Osteoblast (primary cell): ENCODE results near the gene R3HCC1L. TPM values are rescaled to one million over a fixed set of nuclear protein-coding genes. Genes with fewer than 3 reads are reported as not detected.

Source experiments
- DNase-seq: peaks from one replicate; pipeline ENCODE4 v3.0.0; 2011; ENCODE audit warnings: low spot score, mixed read lengths; ENCODE audit not compliant: insufficient read length; ENCODE audit errors: missing footprints
- H2AFZ ChIP-seq: 2 replicates; pipeline ENCODE4 v1.6.0; 2011; ENCODE audit warnings: mild to moderate bottlenecking, low read length
- H3K27ac ChIP-seq: 2 replicates; pipeline ENCODE4 v1.5.1; 2011; ENCODE audit warnings: mild to moderate bottlenecking, low read depth, low read length, moderate library complexity
- H3K27me3 ChIP-seq: 2 replicates; pipeline ENCODE4 v1.6.0; 2012; ENCODE audit warnings: mild to moderate bottlenecking, control low read depth, inconsistent platforms, low read length, moderate library complexity; ENCODE audit not compliant: insufficient read depth
- H3K36me3 ChIP-seq: 2 replicates; pipeline ENCODE4 v1.5.1; 2011; ENCODE audit warnings: mild to moderate bottlenecking, low read length, control low read depth, moderate library complexity; ENCODE audit not compliant: insufficient read depth
- H3K4me1 ChIP-seq: 2 replicates; pipeline ENCODE4 v1.5.1; 2011; ENCODE audit warnings: mild to moderate bottlenecking, low read length, control low read depth, moderate library complexity; ENCODE audit not compliant: insufficient read depth
- H3K4me2 ChIP-seq: 2 replicates; pipeline ENCODE4 v1.6.0; 2011; ENCODE audit warnings: mild to moderate bottlenecking, low read length; ENCODE audit not compliant: insufficient read depth
- H3K4me3 ChIP-seq: fragments of 200-600 bp; sonication (generic); 3 replicates; pipeline ENCODE4 v1.5.1; 2012; ENCODE audit warnings: mild to moderate bottlenecking, low read length, inconsistent platforms; ENCODE audit not compliant: insufficient read depth
- H3K79me2 ChIP-seq: 2 replicates; pipeline ENCODE4 v1.6.0; 2012; ENCODE audit warnings: mild to moderate bottlenecking, low read length, control low read depth, inconsistent platforms; ENCODE audit not compliant: insufficient read depth
- H3K9me3 ChIP-seq: 2 replicates; pipeline ENCODE4 v1.5.1; 2011; ENCODE audit warnings: low read depth, low read length, control low read depth
- H4K20me1 ChIP-seq: 2 replicates; pipeline ENCODE4 v1.6.0; 2012; ENCODE audit warnings: mild to moderate bottlenecking, low read length, control low read depth; ENCODE audit not compliant: insufficient read depth
- total RNA-seq: library from RNA; depleted of rRNA; stranded (reverse); fragments of >200 nt; gene quantifications from 2 replicates; pipeline ENCODE4 v1.2.3, GENCODE V29; 2012
- TF ChIP-seq, protein P1 (sequence below): IDR thresholded peaks from 2 replicates; pipeline ENCODE4 v1.5.1; 2011; ENCODE audit warnings: mild to moderate bottlenecking, low read depth, low read length, moderate library complexity; ENCODE audit errors: extremely low read depth

The R3HCC1L gene
- total RNA-seq, 1 donor = 15.9 TPM

DNA sequence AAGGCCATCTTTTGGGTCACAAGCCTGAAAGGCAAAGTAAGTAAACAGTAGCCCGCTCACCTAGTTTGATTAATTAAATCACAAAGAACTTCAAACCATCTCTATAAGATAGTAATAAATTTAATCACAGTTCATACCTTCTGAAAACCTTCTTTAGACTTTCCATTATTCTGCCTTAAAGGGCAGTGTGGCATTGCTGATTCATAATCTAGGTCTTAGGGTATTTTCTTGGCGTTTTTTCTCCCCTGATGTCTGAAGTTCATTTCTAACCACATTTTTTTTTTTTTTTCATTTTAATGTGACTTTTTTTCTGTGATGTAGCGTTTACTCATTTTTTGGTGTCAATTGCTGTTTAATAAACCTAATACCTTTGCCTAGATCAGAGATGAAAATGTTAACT, 106.1 kb downstream of the R3HCC1L start:
- H4K20me1 ChIP-seq = no peaks in the 10 kb centered on the region
- no peak overlapping the region for H3K4me3 ChIP-seq
- H3K36me3 ChIP-seq = peaks cover 19% of the 10 kb centered on the region
- H2AFZ ChIP-seq = no peak overlapping the region
- H3K9me3 ChIP-seq = no peaks in the 10 kb centered on the region
- no peak for DNase-seq
- TF ChIP-seq, protein P1, sequence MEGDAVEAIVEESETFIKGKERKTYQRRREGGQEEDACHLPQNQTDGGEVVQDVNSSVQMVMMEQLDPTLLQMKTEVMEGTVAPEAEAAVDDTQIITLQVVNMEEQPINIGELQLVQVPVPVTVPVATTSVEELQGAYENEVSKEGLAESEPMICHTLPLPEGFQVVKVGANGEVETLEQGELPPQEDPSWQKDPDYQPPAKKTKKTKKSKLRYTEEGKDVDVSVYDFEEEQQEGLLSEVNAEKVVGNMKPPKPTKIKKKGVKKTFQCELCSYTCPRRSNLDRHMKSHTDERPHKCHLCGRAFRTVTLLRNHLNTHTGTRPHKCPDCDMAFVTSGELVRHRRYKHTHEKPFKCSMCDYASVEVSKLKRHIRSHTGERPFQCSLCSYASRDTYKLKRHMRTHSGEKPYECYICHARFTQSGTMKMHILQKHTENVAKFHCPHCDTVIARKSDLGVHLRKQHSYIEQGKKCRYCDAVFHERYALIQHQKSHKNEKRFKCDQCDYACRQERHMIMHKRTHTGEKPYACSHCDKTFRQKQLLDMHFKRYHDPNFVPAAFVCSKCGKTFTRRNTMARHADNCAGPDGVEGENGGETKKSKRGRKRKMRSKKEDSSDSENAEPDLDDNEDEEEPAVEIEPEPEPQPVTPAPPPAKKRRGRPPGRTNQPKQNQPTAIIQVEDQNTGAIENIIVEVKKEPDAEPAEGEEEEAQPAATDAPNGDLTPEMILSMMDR = no peak
- H3K79me2 ChIP-seq = no peaks in the 10 kb centered on the region
- H3K4me1 ChIP-seq = no peaks in the 10 kb centered on the region
- no peaks in the 10 kb centered on the region for H3K27me3 ChIP-seq
- H3K27ac ChIP-seq = no peak overlapping the region
- no peak overlapping the region for H3K4me2 ChIP-seq

DNA sequence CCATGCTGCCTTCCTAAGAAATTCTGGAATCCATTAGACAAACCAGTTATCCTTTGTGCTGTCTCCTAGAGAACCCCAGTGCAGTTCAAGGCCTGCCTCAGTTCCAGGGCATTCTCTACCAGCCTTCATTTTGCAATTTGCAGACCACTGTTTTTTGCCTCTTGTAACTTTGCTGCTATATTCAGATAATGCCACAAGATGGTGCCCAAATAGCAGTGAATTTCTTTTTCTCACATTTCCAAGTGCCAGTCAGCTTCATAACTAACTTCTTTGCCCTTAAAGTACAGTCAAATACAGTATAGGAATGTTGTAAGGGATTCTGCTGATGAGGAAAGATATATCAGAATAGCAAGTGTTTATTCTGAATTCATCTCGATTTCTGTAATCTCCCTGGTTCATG, 108.4 kb downstream of the R3HCC1L start:
- no peaks in the 10 kb centered on the region for H4K20me1 ChIP-seq

DNA sequence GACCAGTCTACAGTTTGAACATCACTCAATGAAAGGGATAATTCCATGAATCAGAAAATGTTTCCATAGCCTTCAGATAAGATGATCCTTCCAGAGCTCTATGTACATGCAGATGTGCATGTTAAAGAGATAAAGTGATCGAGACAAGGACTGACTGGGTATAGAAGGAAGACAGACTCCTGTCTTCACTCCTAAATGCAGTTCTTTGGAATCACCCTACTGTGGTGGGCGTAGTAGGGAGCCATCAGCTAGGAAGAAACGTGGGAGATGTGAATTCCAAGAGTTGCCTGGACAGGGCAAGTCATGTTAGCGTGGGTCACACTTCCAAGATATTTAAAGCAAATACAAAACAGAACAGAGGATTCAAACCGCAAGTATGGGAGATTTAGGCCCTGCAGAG, 109.7 kb downstream of the R3HCC1L start:
- Histone ChIP-seq H3K36me3 (peaks cover 33% of the 10 kb centered on the region), H2AFZ (no peak overlapping the region), H3K4me3 (no peak overlapping the region), H3K9me3 (no peaks in the 10 kb centered on the region), H3K4me1 (no peaks in the 10 kb centered on the region), H3K27me3 (no peaks in the 10 kb centered on the region), H4K20me1 (no peaks in the 10 kb centered on the region), H3K4me2 (no peak overlapping the region), H3K27ac (no peak overlapping the region), H3K79me2 (no peaks in the 10 kb centered on the region)
- no peak for DNase-seq
- TF ChIP-seq, protein P1 = no peak

More for the DNA sequence above, 108.4 kb downstream of the R3HCC1L start:
- Histone ChIP-seq H3K79me2 (no peaks in the 10 kb centered on the region), H3K27me3 (no peaks in the 10 kb centered on the region), H3K27ac (no peak overlapping the region), H2AFZ (no peak overlapping the region), H3K9me3 (no peaks in the 10 kb centered on the region), H3K4me3 (no peak overlapping the region), H3K4me1 (no peaks in the 10 kb centered on the region), H3K36me3 (peaks cover 22% of the 10 kb centered on the region), H3K4me2 (no peak overlapping the region)
- DNase-seq = no peak
- TF ChIP-seq, protein P1 = peak; percentile 60

DNA sequence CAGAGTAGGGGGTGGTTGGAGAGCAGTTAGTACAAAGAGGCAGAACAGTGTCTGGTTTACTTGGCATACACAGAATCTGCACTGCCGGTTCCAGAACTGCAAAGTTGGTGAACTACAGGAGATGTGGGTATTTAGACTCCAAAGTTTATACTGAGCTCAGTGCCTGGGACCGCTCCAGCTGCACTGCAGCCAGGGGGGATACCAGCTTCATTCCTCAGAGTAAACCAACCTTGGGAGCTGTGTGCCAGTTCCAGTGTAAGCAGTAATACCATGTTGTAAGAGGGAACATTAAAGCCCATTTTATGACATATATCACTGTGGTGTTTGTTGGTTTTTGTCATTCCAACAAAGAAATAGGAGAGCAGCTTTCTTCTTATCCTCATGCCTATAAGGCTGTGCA, 110.1 kb downstream of the R3HCC1L start:
- Histone ChIP-seq H3K27me3 (no peaks in the 10 kb centered on the region), H3K4me3 (no peak overlapping the region), H3K27ac (no peak overlapping the region), H3K4me1 (no peaks in the 10 kb centered on the region), H3K36me3 (peaks cover 33% of the 10 kb centered on the region), H4K20me1 (no peaks in the 10 kb centered on the region), H3K79me2 (no peaks in the 10 kb centered on the region), H3K4me2 (no peak overlapping the region), H2AFZ (no peak overlapping the region), H3K9me3 (no peaks in the 10 kb centered on the region)
- TF ChIP-seq, protein P1 = no peak
- no peak for DNase-seq
